Cortex of kidney (tissue), 1 donor: ENCODE measurements around the gene SDHA.
"Not testable (repeated sequence)": the region's sequence is repeated elsewhere in the genome, so short reads cannot be mapped to it uniquely, and the experiment has no call there.

Source experiments
- DNase-seq: peaks from one replicate; lab custom pipeline; 2025; lab: John Stamatoyannopoulos, UW

Gene SDHA

GRCh38 chr5:222951-223715 is 5.0 kb downstream of the SDHA start:
- DNase-seq, result not testable (repeated sequence)

GRCh38 chr5:223791-224190 is 5.7 kb downstream of the SDHA start:
- no peak for DNase-seq

DNA sequence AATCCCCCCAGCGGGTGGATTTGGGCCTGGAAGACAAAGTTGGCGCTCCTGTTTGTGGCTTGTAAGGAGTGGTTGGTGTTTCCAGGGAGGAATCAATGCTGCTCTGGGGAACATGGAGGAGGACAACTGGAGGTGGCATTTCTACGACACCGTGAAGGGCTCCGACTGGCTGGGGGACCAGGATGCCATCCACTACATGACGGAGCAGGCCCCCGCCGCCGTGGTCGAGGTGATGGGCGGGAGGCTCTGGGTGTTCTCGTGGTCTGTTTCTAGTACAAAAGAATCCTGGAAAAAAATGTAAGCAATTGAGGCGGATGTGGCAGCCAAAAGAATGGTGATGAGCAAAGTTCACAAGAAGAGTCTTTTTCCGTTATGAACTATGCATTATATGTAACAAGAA is 7.2 kb downstream of the SDHA start:
- DNase-seq, result no peak

DNA sequence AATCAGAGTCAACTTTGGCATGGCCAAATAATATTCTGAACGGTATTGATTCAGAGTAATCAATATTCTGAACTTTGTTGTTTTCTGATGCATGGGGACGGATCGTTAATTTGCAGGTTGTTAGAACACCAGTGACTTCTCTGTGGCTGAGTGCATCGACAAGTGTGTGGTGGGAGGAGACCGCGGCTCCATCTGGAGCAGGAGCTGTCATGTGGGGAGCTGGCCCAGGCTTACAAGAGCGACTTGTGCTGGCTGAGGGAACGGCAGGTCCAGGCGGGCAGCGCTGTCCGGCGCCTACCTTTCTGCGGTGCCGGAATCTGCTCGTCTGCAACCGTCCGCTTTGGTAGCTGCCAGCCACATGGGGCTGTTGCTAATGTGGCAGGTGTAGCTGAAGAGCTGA is 9.3 kb downstream of the SDHA start:
- DNase-seq, result not testable (repeated sequence)

- DNase-seq, result no peak
These were observed 10.8 kb downstream of the SDHA start for GRCh38 chr5:228886-229285.

DNA sequence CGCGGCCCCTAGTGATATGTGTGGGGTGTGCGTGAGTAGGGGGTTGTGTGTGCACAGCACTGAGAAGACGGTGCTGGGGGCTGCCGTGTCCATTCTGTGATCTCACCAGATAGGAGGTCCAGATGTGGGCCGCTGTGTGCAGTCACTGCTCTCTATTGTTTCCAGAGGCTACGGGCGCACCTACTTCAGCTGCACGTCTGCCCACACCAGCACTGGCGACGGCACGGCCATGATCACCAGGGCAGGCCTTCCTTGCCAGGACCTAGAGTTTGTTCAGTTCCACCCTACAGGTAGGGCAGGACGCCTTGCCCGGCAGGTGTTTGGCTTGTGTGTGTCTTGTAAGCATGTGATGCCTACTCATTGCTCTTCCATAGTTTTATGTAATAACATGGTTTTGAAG is 12.6 kb downstream of the SDHA start:
- DNase-seq, result no peak

DNA sequence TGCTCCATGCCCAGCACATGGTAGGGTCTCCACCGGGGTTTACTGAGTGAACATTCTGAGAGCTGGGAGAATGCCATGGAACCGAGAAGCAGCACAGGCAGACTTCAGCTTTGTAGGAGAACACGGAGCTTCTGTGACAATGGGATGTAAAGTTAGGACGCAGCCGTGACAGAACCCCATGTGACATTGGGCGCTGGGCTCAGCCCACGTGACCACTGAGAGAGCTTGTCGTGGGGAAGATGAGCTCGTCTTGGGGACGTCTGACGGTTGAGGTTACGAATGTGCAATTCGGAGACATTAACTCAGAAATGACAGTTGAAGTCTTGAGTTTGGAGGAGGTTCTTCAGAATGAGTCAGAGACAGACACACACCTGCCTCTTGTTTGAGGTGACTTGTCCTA is 13.5 kb downstream of the SDHA start:
- no peak for DNase-seq

DNA sequence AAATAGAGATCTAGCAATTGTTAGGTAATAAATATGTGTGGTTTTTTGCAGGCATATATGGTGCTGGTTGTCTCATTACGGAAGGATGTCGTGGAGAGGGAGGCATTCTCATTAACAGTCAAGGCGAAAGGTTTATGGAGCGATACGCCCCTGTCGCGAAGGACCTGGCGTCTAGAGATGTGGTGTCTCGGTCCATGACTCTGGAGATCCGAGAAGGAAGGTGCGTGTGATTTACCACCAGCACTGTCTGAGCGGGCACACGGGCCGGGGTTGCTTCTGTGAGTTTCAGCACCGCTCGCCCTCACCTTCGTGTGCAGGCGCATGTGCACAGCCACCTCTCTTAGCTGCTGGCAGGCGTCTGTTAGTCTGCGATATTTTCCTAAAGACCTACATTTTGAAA is 15.3 kb downstream of the SDHA start:
- not testable (repeated sequence) for DNase-seq

GRCh38 chr5:234450-234849 is 16.3 kb downstream of the SDHA start:
- no peak for DNase-seq

DNA sequence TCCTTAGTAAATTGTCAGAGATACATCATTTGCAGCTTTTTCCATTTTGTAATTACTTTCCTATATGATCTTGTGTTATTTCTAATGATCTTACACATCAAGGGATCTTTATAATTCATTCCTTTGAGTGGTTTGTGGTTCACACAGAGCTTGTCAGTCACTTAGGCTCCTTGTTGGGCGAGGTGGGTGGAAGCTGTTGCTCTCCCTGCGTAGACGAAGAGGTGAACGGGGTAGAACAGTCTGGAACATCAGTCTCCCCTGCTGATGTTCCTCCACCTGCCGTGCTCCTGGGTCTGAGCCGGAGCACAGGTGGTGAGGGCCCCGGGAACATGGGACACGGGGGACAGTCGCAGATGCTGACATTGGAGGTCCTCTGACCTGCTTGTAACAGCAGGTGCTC is 17.4 kb downstream of the SDHA start:
- DNase-seq, result not testable (repeated sequence)

DNA sequence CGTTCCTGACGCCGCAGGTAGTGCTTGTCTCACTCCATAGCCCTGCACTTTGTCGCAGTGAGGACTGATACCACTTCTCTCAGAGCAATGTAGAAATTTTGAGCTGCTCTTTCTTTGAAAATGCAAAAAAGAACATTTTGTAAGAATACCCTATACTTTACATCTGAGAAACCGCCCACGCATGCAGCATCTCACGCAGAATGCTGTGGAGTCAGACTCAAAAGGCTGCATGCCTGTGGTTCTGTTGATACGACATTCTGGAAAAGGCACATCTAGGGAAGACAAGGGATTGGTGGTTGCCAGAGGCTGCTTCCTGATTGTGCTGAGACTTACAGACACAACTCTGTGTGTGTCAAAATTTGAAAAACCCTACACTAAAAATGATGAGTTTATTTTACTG is 19.8 kb downstream of the SDHA start:
- DNase-seq, result not testable (repeated sequence)

GRCh38 chr5:240550-240949 is 22.4 kb downstream of the SDHA start:
- DNase-seq, result not testable (repeated sequence)

- not testable (repeated sequence) for DNase-seq
These were observed 23.0 kb downstream of the SDHA start for GRCh38 chr5:241045-241669.

- not testable (repeated sequence) for DNase-seq
These were observed 25.7 kb downstream of the SDHA start for GRCh38 chr5:243683-244367.

- DNase-seq, result not testable (repeated sequence)
These were observed 27.6 kb downstream of the SDHA start for GRCh38 chr5:245717-246116.

GRCh38 chr5:250396-250795 is 32.3 kb downstream of the SDHA start:
- DNase-seq, result not testable (repeated sequence)

- not testable (repeated sequence) for DNase-seq
These were observed 32.9 kb downstream of the SDHA start for GRCh38 chr5:251016-251415.

DNA sequence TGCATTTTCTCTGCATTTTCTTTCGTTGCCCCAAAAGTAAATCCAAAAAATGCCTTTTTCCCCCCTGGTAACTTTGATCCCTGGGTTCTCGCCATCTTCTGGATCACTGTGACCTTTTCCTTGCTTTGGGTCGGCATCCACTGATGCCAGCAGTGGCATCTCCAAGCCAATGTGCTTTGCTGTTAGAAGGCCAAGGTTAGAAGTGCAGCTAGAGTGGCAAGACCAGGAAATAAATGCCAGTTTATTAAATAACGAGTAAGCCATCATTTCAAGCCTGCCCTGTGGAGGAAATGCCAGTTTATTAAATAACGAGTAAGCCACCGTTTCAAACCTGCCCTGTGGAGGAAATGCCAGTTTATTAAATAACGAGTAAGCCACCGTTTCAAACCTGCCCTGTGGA is 33.4 kb downstream of the SDHA start:
- not testable (repeated sequence) for DNase-seq

DNA sequence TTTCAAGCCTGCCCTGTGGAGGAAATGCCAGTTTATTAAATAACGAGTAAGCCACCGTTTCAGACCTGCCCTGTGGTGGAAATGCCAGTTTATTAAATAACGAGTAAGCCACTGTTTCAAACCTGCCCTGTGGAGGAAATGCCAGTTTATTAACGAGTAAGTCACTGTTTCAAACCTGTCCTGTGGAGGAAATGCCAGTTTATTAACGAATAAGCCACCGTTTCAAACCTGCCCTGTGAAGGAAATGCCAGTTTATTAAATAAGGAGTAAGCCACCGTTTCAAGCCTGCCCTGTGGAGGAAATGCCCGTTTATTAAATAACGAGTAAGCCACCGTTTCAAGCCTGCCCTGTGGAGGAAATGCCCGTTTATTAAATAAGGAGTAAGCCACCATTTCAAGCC is 33.9 kb downstream of the SDHA start:
- DNase-seq, result not testable (repeated sequence)

DNA sequence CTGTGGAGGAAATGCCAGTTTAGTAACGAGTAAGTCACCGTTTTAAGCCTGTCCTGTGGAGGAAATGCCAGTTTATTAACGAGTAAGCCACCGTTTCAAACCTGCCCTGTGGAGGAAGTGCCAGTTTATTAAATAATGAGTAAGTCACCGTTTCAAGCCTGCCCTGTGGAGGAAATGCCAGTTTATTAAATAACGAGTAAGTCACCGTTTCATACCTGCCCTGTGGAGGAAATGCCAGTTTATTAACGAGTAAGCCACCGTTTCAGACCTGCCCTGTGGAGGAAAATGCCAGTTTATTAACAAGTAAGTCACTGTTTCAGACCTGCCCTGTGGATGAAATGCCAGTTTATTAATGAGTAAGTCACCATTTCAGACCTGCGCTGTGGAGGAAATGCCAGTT is 34.4 kb downstream of the SDHA start:
- no peak for DNase-seq

DNA sequence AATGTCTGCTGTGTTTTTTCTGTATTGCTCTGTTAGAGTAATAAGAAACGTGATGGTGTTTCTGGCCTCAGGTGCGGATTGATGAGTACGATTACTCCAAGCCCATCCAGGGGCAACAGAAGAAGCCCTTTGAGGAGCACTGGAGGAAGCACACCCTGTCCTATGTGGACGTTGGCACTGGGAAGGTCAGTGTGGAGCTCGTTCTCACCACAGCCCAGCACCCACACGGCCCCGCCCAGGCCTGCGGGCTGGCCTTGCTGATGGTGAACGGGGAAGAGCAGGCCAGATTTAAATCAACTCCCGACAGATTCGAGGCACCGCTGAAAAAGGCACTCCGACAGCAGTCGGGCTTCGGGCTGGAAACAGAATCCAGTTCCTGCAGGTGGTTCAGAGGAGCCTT is 36.2 kb downstream of the SDHA start:
- not testable (repeated sequence) for DNase-seq

DNA sequence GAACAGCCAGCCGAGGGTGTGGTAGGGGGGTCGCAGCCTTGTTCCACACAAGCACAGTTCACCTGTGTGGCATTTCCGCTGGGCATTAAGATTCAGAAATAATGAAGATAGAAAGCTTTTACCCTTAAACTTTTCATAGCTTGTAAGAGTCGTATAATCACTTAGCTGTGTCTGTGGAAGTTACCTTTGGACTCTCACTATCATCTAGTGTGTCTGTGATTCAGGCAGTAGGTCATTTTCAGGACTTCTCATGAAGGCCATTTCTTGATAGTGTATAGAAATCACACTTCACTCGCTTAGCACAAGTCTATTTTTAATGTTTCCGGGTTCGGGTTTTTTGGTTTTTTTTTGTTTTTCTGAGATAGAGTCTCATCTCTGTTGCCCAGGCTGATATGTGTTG is 37.0 kb downstream of the SDHA start:
- DNase-seq, result not testable (repeated sequence)

DNA sequence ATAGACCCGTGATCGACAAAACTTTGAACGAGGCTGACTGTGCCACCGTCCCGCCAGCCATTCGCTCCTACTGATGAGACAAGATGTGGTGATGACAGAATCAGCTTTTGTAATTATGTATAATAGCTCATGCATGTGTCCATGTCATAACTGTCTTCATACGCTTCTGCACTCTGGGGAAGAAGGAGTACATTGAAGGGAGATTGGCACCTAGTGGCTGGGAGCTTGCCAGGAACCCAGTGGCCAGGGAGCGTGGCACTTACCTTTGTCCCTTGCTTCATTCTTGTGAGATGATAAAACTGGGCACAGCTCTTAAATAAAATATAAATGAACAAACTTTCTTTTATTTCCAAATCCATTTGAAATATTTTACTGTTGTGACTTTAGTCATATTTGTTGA is 38.2 kb downstream of the SDHA start:
- not testable (repeated sequence) for DNase-seq
